GM12891 (cell line): ENCODE results near the gene DNAH10.

Source experiments
- DNase-seq: peaks from one replicate; pipeline ENCODE4 v3.0.0; 2011; ENCODE audit warnings: low spot score; ENCODE audit not compliant: insufficient read length
- FAIRE-seq: peaks from 2 replicates; lab custom pipeline; 2011; peaks lifted over from hg19 to GRCh38; lab: Jason Lieb, UNC
- PAX5 ChIP-seq: IDR thresholded peaks from 2 replicates; pipeline ENCODE4 v1.6.1; 2011; ENCODE audit warnings: low read length, moderate library complexity, mild to moderate bottlenecking; ENCODE audit not compliant: insufficient read depth, severe bottlenecking
- POLR2A ChIP-seq: IDR thresholded peaks from 2 replicates; pipeline ENCODE4 v1.6.1; 2011; ENCODE audit warnings: low read depth, low read length, control low read depth
- POLR2AphosphoS5 ChIP-seq: IDR thresholded peaks from 2 replicates; pipeline ENCODE4 v1.6.1; 2011; ENCODE audit warnings: low read depth, low read length, control low read depth
- POU2F2 ChIP-seq: IDR thresholded peaks from 2 replicates; pipeline ENCODE4 v1.6.1; 2011; ENCODE audit warnings: low read depth, mild to moderate bottlenecking, control low read depth, low read length, moderate library complexity
- SPI1 ChIP-seq: IDR thresholded peaks from 2 replicates; pipeline ENCODE4 v1.6.1; 2011; ENCODE audit warnings: low read depth, low read length, control low read depth
- TAF1 ChIP-seq: IDR thresholded peaks from 2 replicates; pipeline ENCODE4 v1.6.1; 2011; ENCODE audit warnings: low read depth, low read length, control low read depth

Gene DNAH10

DNA sequence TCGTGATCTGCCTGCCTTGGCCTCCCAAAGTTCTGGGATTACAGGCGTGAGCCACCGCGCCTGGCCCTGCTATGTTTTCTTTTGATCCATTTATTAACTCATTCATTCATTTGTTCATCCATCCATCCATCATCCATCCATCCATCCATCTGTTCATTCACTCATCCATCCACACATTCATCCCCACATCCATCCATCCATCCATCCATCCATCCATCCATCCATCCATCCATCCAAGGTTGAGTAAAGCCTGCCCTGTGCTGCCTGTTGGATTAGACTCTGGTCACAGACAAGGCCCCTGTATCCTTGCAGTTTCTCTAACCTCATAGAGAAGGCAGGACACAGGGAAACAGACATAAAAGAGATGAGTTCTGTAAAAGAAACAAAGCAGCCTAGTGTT, 44.9 kb downstream of the DNAH10 start:
- TF ChIP-seq POU2F2: no peak
- TF ChIP-seq TAF1: no peak
- TF ChIP-seq SPI1: no peak
- no peak for TF ChIP-seq POLR2AphosphoS5
- no peak for TF ChIP-seq PAX5
- TF ChIP-seq POLR2A: no peak
- no peak for FAIRE-seq

DNA sequence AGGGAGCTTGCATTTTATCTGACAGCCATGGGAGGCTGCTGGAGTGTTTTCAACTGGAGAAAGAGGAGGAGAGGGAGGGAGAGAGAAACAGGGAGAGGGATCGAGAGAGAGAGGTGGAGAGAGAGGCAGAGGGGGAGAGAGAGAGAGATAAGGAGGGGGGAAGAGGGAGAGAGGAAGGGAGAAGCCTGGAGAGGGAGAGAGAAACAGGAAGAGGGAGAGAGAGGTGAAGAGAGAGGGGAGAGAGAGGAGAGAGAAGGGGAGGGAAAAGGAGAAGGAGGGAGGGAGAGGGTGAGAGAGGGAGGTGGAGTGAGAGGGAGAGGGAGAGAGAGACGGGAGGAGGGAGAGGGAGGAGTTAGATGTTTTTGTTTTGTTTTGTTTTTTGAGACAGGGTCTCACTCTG, 45.6 kb downstream of the DNAH10 start:
- TF ChIP-seq TAF1 (no peak), POU2F2 (no peak), POLR2AphosphoS5 (no peak), POLR2A (no peak), SPI1 (no peak), PAX5 (no peak)
- FAIRE-seq (no peak), DNase-seq (no peak)

More for the DNA sequence above, 44.9 kb downstream of the DNAH10 start:
- DNase-seq: no peak

DNA sequence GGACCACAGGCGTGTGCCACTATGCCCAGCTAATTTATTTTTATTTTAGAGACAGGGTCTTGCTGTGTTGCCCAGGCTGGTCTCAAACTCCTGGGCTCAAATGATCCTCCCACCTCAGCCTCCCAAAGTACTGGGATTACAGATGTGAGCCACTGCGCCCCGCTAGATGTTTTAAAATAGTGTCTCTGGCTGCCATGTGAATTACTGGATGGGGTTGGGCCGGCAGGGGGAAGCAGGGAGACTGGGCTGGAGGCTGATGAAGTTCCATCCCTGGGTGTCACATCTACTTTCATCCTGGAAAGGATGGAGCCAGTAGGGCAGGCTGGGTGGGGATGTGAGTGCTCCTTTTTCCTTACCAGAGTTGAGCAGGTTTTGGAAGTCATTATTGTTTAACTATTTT, 46.1 kb downstream of the DNAH10 start:
- no peak for FAIRE-seq
- no peak for DNase-seq
- TF ChIP-seq POLR2A (no peak), POLR2AphosphoS5 (no peak), POU2F2 (no peak), SPI1 (no peak), PAX5 (no peak), TAF1 (no peak)

DNA sequence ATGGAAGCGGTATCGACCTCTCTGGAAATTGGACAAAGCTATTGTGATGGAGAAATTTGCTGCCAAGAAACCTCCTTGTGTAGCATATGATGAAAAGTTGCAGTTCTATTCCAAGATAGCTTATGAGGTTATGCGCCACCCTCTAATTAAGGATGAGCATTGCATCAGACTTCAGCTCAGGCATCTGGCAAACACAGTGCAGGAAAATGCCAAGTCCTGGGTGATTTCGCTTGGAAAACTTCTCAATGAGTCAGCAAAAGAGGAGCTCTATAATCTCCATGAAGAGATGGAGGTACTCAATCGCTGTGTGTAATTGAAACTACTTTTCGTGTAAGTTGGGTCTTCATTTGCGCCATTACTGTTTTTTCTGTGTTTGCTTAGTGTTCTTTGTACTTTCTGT, 51.2 kb downstream of the DNAH10 start:
- DNase-seq (no peak), FAIRE-seq (no peak)
- TF ChIP-seq POLR2AphosphoS5: no peak
- TF ChIP-seq POU2F2: no peak
- no peak for TF ChIP-seq PAX5
- TF ChIP-seq SPI1: no peak
- no peak for TF ChIP-seq POLR2A
- no peak for TF ChIP-seq TAF1

DNA sequence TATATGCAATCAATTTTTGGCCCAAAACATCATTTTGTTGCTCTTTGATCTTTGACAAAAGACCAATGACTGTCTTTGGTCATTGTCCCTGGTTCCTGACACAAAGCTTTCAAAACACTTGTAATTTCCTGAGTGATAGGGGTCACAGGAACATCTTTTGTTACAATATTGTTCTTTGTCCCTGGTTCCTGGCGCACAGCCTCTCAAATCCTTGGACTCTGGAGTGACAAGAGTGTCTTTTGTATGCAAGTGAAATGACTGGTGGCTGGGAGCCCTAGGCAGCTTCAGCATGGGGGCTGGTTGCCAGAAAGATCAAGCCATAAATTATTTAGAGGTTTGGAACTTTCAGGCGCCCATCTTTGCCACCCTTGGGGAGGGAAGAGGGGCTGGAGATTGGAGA, 53.9 kb downstream of the DNAH10 start:
- DNase-seq: no peak
- TF ChIP-seq POLR2AphosphoS5 (no peak), TAF1 (no peak), PAX5 (no peak), SPI1 (no peak), POU2F2 (no peak), POLR2A (no peak)
- no peak for FAIRE-seq

DNA sequence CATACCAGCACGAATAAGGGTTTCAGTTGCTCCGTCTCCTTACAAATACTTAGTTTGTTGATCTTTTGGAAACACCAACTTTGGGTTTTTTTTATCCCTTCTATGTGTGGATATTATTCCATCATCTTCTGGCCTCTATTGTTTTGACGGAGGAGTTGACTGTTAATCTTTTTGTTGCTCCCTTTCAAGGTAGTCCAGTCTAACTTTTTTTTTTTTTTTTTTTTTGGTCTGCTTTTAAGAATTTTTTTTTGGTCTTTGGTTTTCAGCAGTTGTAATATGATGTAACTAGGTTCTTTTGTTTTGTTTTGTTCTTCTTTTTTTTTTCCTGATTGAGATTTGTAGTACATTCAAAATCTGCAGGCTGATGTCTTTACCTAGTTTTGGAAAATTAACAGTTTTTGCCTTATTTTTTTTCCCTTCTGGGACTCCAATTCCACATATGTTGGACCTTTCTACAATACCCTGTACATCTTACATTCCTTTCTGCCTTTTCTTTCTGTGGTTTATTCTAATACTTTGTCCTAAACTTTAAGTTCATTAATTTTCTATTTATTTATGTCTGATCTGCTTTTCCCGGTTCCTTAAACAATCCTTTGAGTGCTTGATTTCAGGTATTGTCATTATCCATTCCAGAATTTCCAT, 54.9 kb downstream of the DNAH10 start:
- FAIRE-seq (no peak), DNase-seq (no peak)
- TF ChIP-seq SPI1 (no peak), POLR2AphosphoS5 (no peak), POU2F2 (no peak), POLR2A (no peak), PAX5 (no peak), TAF1 (no peak)

DNA sequence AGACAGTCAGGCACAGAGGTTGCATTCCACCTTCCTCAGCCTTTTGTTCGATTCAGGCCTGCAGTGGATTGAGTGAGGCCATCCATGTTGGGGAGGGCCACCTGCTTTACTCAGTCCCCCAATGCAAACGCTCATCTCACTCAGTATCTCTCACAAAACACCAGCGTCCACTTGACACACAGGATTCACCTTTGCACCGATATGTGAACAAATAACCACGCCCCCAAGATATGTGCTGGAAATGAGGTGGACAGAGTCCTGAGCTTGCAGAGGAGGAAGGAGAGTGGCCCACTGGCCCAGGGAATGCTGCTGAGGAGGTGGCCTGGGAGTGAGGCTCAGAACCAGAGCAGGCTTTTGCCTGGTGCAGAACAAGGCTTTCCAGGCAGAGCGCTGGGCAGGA, 60.7 kb downstream of the DNAH10 start:
- DNase-seq (no peak), FAIRE-seq (no peak)
- TF ChIP-seq PAX5 (no peak), POU2F2 (no peak), POLR2A (no peak), TAF1 (no peak), POLR2AphosphoS5 (no peak), SPI1 (no peak)

DNA sequence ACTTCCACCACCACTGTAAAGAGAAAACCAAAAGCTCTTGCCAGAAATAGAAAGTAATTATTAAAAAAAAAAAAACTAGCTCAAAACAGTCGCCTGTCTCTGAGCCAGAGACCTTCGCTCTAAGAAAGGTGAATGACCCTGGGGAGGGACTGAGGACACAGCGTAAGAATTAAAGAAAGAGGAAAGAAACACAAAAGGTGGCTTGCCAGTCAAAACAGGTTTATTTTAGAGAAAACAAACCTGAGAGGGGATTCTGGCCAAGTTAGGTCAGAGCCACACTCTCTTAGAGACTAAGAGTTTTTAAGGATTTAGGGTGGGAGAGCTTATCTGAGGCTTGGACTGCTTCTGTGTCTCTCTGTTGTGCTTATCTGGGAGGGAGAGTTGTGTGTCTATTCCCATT, 66.0 kb downstream of the DNAH10 start:
- FAIRE-seq (no peak), DNase-seq (no peak)
- no peak for TF ChIP-seq POU2F2
- no peak for TF ChIP-seq SPI1
- TF ChIP-seq TAF1: no peak
- TF ChIP-seq PAX5: no peak
- no peak for TF ChIP-seq POLR2AphosphoS5
- no peak for TF ChIP-seq POLR2A

DNA sequence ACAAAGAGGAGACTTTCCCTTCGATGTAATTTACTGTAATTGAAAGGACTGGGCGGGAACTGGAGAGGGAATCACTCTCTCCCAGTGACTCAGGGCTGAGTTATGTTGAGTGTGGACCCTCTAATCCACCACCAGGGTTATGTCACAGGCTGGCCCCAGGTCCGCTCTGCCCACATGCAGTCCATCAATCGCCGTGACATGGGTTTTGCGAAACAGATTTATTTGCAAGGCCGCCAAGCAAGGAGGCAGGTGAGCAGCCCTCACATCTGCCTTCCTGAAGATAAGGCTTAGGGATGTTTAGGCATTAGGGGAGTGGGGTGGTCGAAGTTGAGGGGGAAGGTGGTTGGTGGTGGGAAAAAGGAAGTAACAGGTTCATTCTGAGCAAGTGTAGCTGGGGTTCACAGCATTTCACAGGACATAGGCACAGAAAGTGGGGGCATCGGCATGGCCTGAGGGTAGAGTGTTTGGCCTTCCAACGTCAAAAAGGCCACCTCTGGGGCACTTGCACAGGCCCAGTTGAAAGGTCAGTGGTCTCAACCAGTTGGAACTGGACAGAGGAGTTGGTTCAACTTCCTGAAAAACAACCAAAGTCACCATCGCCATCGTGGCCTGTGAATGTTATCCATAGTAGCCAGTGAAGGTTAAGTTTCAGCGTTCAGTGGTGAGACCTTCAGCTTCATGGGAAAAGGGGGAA, 66.9 kb downstream of the DNAH10 start:
- FAIRE-seq: no peak
- DNase-seq: no peak
- TF ChIP-seq PAX5: no peak
- TF ChIP-seq SPI1: no peak
- TF ChIP-seq POU2F2: no peak
- TF ChIP-seq POLR2A: no peak
- no peak for TF ChIP-seq POLR2AphosphoS5
- no peak for TF ChIP-seq TAF1
